A673 (cell line): Measurements from ENCODE around the gene C1orf21. TPM values are rescaled to one million over a fixed set of nuclear protein-coding genes. Genes with fewer than 3 reads are reported as not detected.

Source experiments
- BruUV-seq: library from RNA; stranded (reverse); fragments of 400-500 nt; replicated peaks from 2 replicates; lab custom pipeline; 2021; lab: Mats Ljungman, UMichigan
- CTCF ChIA-PET: fragments of 300-600 bp; sonication (Branson Sonifier 250); formaldehyde crosslinking; loops from one replicate; lab custom pipeline; 2022; ENCODE audit warnings: antibody characterized with exemption; lab: Charles Lee
- POLR2A ChIA-PET: fragments of 300-600 bp; sonication (Branson Sonifier 250); formaldehyde crosslinking; loops from one replicate; lab custom pipeline; 2022; ENCODE audit warnings: antibody characterized with exemption; ENCODE audit not compliant: low non-redundant PET; lab: Charles Lee
- DNase-seq: peaks from one replicate; pipeline ENCODE4 v3.0.0-alpha.2; 2015; ENCODE audit warnings: low spot score
- H3K27ac ChIP-seq: fragments of 200-600 bp; sonication (generic); 2 replicates; pipeline ENCODE4 v1.5.1; 2016; ENCODE audit warnings: mixed run types, low read depth, mild to moderate bottlenecking, mixed read lengths, antibody characterized with exemption, low read length; ENCODE audit not compliant: poor library complexity, severe bottlenecking
- H3K27me3 ChIP-seq: fragments of 200-600 bp; sonication (generic); replicated peaks from 2 replicates; pipeline ENCODE4 v1.6.1; 2017; ENCODE audit warnings: mixed run types, low read depth, mild to moderate bottlenecking, mixed read lengths, antibody characterized with exemption, low read length; ENCODE audit not compliant: insufficient read depth, poor library complexity
- H3K36me3 ChIP-seq: fragments of 200-600 bp; sonication (generic); 2 replicates; pipeline ENCODE4 v1.6.1; 2016; ENCODE audit warnings: mixed run types, mild to moderate bottlenecking, mixed read lengths, antibody characterized with exemption, low read length; ENCODE audit not compliant: insufficient read depth, poor library complexity, severe bottlenecking
- H3K4me1 ChIP-seq: fragments of 200-600 bp; sonication (generic); 2 replicates; pipeline ENCODE4 v1.6.1; 2017; ENCODE audit warnings: mixed run types, mild to moderate bottlenecking, mixed read lengths, antibody characterized with exemption, low read length; ENCODE audit not compliant: insufficient read depth, poor library complexity, severe bottlenecking
- H3K4me3 ChIP-seq: fragments of 200-600 bp; sonication (generic); 2 replicates; pipeline ENCODE4 v1.5.1; 2016; ENCODE audit warnings: low read depth, mixed run types, mild to moderate bottlenecking, mixed read lengths, low read length; ENCODE audit not compliant: poor library complexity, severe bottlenecking
- H3K9me3 ChIP-seq: fragments of 200-600 bp; sonication (generic); 2 replicates; pipeline ENCODE4 v1.6.1; 2016; ENCODE audit warnings: mixed run types, low read depth, mild to moderate bottlenecking, mixed read lengths, antibody characterized with exemption, low read length; ENCODE audit not compliant: poor library complexity, severe bottlenecking
- CTCF ChIP-seq: fragments of 300-800, 200-600 bp; sonication (generic); conservative IDR thresholded peaks from 2 replicates; pipeline ENCODE4 v1.5.1; 2017; ENCODE audit warnings: low read depth, mild to moderate bottlenecking, antibody characterized with exemption, low read length, moderate library complexity, mixed read lengths
- EZH2 ChIP-seq: fragments of 200-600 bp; sonication (generic); IDR thresholded peaks from 2 replicates; pipeline ENCODE4 v1.6.1; 2017; ENCODE audit warnings: borderline replicate concordance, low read depth, mild to moderate bottlenecking, mixed read lengths, antibody characterized with exemption, low read length; ENCODE audit not compliant: poor library complexity, severe bottlenecking
- intact Hi-C: fragments of 100-400 bp; cut with micrococcal nuclease; formaldehyde crosslinking; loops from one replicate; pipeline ENCODE4 v1.10.0; 2022; ENCODE audit not compliant: unreplicated experiment
- total RNA-seq: library from RNA; stranded (reverse); gene quantifications from 2 replicates; pipeline ENCODE4 v1.2.3, GENCODE V29; 2021

Gene C1orf21
- total RNA-seq, 1 experiment from 2014 or later: 31.3 TPM

- TF ChIP-seq CTCF (no peak), EZH2 (no peak)
- Histone ChIP-seq H3K4me3 (no peak overlapping the region), H3K27ac (no peak overlapping the region), H3K9me3 (peaks cover 8% of the 10 kb centered on the region), H3K36me3 (no peaks in the 10 kb centered on the region), H3K4me1 (no peaks in the 10 kb centered on the region), H3K27me3 (no peaks in the 10 kb centered on the region)
- DNase-seq: no peak
- ChIA-PET POLR2A (no interaction called here), CTCF (no interaction called here)
- intact Hi-C loops: no loop called here
- no TSS peak for BruUV-seq
These were observed 85.3 kb downstream of the C1orf21 start for GRCh38 chr1:184472136-184472535.

GRCh38 chr1:184473176-184473966, 86.5 kb downstream of the C1orf21 start:
- H3K9me3 ChIP-seq: peaks cover 8% of the 10 kb centered on the region
- H3K4me3 ChIP-seq: no peak overlapping the region
- no peaks in the 10 kb centered on the region for H3K27me3 ChIP-seq
- ChIA-PET POLR2A (no interaction called here), CTCF (interaction anchor here (0.7 kb wide), 1 partner anchor 27 kb away, joined by 3 read pairs; no protein-coding TSS in a partner anchor)
- H3K36me3 ChIP-seq: no peaks in the 10 kb centered on the region
- intact Hi-C loops: no loop called here
- H3K4me1 ChIP-seq: no peaks in the 10 kb centered on the region
- H3K27ac ChIP-seq: no peak overlapping the region
- TF ChIP-seq EZH2 (no peak), CTCF (no peak)
- no peak for DNase-seq
- BruUV-seq: no TSS peak

GRCh38 chr1:184476187-184476586, 89.4 kb downstream of the C1orf21 start:
- H3K27ac ChIP-seq: no peak overlapping the region
- no peak overlapping the region for H3K4me3 ChIP-seq
- H3K36me3 ChIP-seq: peaks cover 3% of the 10 kb centered on the region
- ChIA-PET CTCF (no interaction called here), POLR2A (no interaction called here)
- DNase-seq: no peak
- intact Hi-C loops: no loop called here
- no peaks in the 10 kb centered on the region for H3K4me1 ChIP-seq
- H3K27me3 ChIP-seq: no peaks in the 10 kb centered on the region
- TF ChIP-seq CTCF (no peak), EZH2 (no peak)
- H3K9me3 ChIP-seq: peaks cover 8% of the 10 kb centered on the region
- no TSS peak for BruUV-seq
